BE2C (cell line): ENCODE data around the gene ZNF473. TPM values are rescaled to one million over a fixed set of nuclear protein-coding genes. Genes with fewer than 3 reads are reported as not detected.

Experiments
- DNase-seq: peaks from one replicate; pipeline ENCODE4 v3.0.0-alpha.2; 2020
- H3K27me3 ChIP-seq: fragments of 250-450 bp; sonication (Bioruptor Pico); 2 replicates; pipeline ENCODE4 v1.5.1; 2020; ENCODE audit warnings: mild to moderate bottlenecking
- H3K36me3 ChIP-seq: fragments of 250-450 bp; sonication (Bioruptor Pico); 2 replicates; pipeline ENCODE4 v1.5.1; 2020; ENCODE audit warnings: mild to moderate bottlenecking
- H3K4me1 ChIP-seq: fragments of 250-450 bp; sonication (Bioruptor Pico); 2 replicates; pipeline ENCODE4 v1.5.1; 2020
- H3K4me3 ChIP-seq: 2 replicates; pipeline ENCODE4 v1.5.1; 2011; ENCODE audit warnings: low read depth, low read length
- H3K9me3 ChIP-seq: fragments of 250-450 bp; sonication (Bioruptor Pico); 2 replicates; pipeline ENCODE4 v1.5.1; 2020
- polyA plus RNA-seq: library from polyadenylated mRNA; unstranded; fragments of >200 nt; gene quantifications from one replicate; pipeline ENCODE4 v1.2.1, GENCODE V29; 2012; ENCODE audit warnings: low read depth, missing spikeins; ENCODE audit not compliant: insufficient read length, insufficient read depth
- TF ChIP-seq, protein P1 (sequence below): IDR thresholded peaks from 2 replicates; pipeline ENCODE4 v1.5.1; 2012; ENCODE audit warnings: mild to moderate bottlenecking, low read depth, low read length

The ZNF473 gene
- 30.3 TPM for polyA plus RNA-seq

DNA sequence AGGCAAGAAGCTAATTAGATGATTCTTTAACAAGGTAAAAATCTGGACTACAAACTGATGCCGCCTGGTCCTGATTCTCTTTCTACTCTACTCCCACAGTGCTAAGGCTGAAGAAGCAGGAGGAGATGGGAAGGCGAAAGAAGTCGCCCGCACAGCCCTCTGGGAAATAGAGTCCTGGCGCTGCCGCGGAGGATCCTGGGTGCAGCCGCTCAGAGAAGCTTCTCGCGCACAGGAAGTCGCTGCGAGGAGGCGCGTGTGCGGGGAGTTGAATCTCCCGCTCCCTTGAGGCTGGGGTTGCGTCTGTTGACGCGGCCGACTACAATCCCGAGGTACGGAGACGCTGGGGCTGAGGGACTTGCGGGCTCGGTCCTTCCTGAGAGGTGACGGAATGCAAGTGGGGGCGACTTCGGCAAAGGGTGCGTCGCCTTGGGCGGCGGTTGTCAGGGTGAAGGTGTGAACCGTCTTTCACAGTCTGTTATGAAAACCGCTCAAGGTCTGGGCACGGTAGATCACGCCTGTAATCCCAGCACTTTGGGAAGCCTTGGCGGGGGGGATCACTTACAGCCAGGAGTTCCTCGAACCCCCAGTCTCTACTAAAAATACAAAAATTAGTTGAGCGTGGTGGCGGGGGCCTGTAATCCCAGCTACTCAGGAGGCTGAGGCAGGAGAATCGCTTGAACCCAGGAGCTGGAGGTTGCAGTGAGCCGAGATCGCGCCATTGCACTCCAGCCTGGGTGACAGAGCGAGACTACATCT is at the start of gene ZNF473:
ZNF473 (plus strand) TSS at position 212 of the 756 bp plus-strand sequence. CDS start 5,078 bp downstream, outside the sequence.
- TF ChIP-seq, protein P1, sequence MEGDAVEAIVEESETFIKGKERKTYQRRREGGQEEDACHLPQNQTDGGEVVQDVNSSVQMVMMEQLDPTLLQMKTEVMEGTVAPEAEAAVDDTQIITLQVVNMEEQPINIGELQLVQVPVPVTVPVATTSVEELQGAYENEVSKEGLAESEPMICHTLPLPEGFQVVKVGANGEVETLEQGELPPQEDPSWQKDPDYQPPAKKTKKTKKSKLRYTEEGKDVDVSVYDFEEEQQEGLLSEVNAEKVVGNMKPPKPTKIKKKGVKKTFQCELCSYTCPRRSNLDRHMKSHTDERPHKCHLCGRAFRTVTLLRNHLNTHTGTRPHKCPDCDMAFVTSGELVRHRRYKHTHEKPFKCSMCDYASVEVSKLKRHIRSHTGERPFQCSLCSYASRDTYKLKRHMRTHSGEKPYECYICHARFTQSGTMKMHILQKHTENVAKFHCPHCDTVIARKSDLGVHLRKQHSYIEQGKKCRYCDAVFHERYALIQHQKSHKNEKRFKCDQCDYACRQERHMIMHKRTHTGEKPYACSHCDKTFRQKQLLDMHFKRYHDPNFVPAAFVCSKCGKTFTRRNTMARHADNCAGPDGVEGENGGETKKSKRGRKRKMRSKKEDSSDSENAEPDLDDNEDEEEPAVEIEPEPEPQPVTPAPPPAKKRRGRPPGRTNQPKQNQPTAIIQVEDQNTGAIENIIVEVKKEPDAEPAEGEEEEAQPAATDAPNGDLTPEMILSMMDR, result no peak

GRCh38 chr19:49976496-49976895 is 49.3 kb upstream of the ZNF473 start:
- Histone ChIP-seq H3K4me3 (no peak overlapping the region), H3K4me1 (no peaks in the 10 kb centered on the region), H3K9me3 (no peaks in the 10 kb centered on the region), H3K36me3 (no peaks in the 10 kb centered on the region), H3K27me3 (no peaks in the 10 kb centered on the region; the same call in 1 of the 2 replicates)
- no peak for DNase-seq
- TF ChIP-seq, protein P1, result no peak

More for the DNA sequence above, at the start of gene ZNF473:
- Histone ChIP-seq H3K36me3 (peaks cover 5% of the 10 kb centered on the region), H3K27me3 (no peaks in the 10 kb centered on the region), H3K4me1 (no peaks in the 10 kb centered on the region), H3K4me3 (peak within 1 kb of the TSS; percentile 97), H3K9me3 (no peaks in the 10 kb centered on the region)
- peak; percentile 95 for DNase-seq

GRCh38 chr19:49977076-49977475 is 48.7 kb upstream of the ZNF473 start:
- TF ChIP-seq, protein P1, result no peak
- H3K4me3 ChIP-seq, result no peak overlapping the region
- H3K9me3 ChIP-seq, result no peaks in the 10 kb centered on the region
- no peak for DNase-seq
- H3K27me3 ChIP-seq, result no peaks in the 10 kb centered on the region; the same call in 1 of the 2 replicates
- H3K36me3 ChIP-seq, result no peaks in the 10 kb centered on the region
- no peaks in the 10 kb centered on the region for H3K4me1 ChIP-seq

- no peaks in the 10 kb centered on the region for H3K36me3 ChIP-seq
These were observed 47.9 kb upstream of the ZNF473 start for GRCh38 chr19:49977881-49978280.

DNA sequence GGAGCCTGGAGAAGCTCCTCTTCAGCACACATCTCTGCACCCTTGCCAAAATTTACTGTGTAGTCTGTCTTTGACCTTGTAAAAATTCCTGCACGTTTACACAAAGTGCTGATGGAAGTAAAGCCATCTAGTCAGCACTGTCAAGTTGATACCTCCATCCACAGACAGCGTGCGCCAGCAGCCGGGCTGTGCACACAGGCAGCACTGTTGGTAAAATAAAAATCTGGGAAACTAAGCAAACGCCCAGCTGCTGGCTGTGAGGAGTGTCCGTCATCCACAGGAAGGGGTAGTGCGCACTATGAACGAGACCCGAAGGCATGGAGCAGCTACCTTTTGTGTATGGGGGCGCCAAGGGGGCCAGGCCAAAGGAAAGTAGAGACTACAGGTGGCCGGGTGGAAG is 47.5 kb upstream of the ZNF473 start:
- H3K36me3 ChIP-seq, result no peaks in the 10 kb centered on the region
- TF ChIP-seq, protein P1, result no peak
- DNase-seq, result no peak
- no peaks in the 10 kb centered on the region for H3K4me1 ChIP-seq
- no peaks in the 10 kb centered on the region for H3K9me3 ChIP-seq
- no peak overlapping the region for H3K4me3 ChIP-seq
- no peaks in the 10 kb centered on the region; the same call in 1 of the 2 replicates for H3K27me3 ChIP-seq

More at GRCh38 chr19:49977881-49978280, 47.9 kb upstream of the ZNF473 start:
- Histone ChIP-seq H3K4me3 (no peak overlapping the region), H3K4me1 (no peaks in the 10 kb centered on the region), H3K27me3 (no peaks in the 10 kb centered on the region; the same call in 1 of the 2 replicates), H3K9me3 (no peaks in the 10 kb centered on the region)
- DNase-seq, result no peak
- TF ChIP-seq, protein P1, result no peak
